H1 (cell line): ENCODE data around the gene RPL37.

Experiments used
- BRCA1 ChIP-seq: IDR thresholded peaks from 2 replicates; pipeline ENCODE4 v1.6.1; 2012; ENCODE audit warnings: low read depth, low read length, improper control_type of control experiment
- CTCF ChIP-seq, 3 experiments: IDR thresholded peaks; 1 replicate in 2 of 3; 2 replicates in 1 of 3; pipeline versions ENCODE4 v1.5.1 to v1.6.1; 2011; ENCODE audit warnings: low read length in 3 of 3, mild to moderate bottlenecking in 3 of 3, inconsistent platforms in 2 of 3, low read depth in 1 of 3, moderate library complexity in 1 of 3; ENCODE audit not compliant: insufficient read depth in 1 of 3; ENCODE audit errors: control extremely low read depth in 1 of 3
- NANOG ChIP-seq: IDR thresholded peaks from 2 replicates; pipeline ENCODE4 v1.6.1; 2011; ENCODE audit warnings: low read length, low read depth, mild to moderate bottlenecking, inconsistent platforms; ENCODE audit not compliant: insufficient read depth, poor library complexity, severe bottlenecking
- POLR2A ChIP-seq, 2 experiments: IDR thresholded peaks; 1 replicate in 1 of 2; 2 replicates in 1 of 2; pipeline ENCODE4 v1.6.1; 2011; ENCODE audit warnings: low read depth in 2 of 2, low read length in 2 of 2, mild to moderate bottlenecking in 2 of 2; ENCODE audit errors: control extremely low read depth in 1 of 2
- USF2 ChIP-seq: IDR thresholded peaks from 2 replicates; pipeline ENCODE4 v1.6.1; 2011; ENCODE audit warnings: low read length, improper control_type of control experiment
- TF ChIP-seq, protein P1 (sequence below): IDR thresholded peaks from 2 replicates; pipeline ENCODE4 v1.6.1; 2012; ENCODE audit warnings: inconsistent platforms

- TF ChIP-seq BRCA1 = no peak
- TF ChIP-seq POLR2A (IDR thresholded peaks at IDR 0.05; ENCODE audit: control extremely low read depth in 1 of 2, low read depth in 2 of 2, low read length in 2 of 2) = no peak
- TF ChIP-seq CTCF (IDR thresholded peaks at IDR 0.05; ENCODE audit: control extremely low read depth in 1 of 3, insufficient read depth in 1 of 3, low read depth in 1 of 3, low read length in 3 of 3) = no peak
- TF ChIP-seq NANOG = no peak
- TF ChIP-seq USF2 = no peak
- TF ChIP-seq, protein P1, sequence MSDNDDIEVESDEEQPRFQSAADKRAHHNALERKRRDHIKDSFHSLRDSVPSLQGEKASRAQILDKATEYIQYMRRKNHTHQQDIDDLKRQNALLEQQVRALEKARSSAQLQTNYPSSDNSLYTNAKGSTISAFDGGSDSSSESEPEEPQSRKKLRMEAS = no peak
Measured at GRCh38 chr5:40882291-40882690, 47.3 kb upstream of the RPL37 start.
